GM12874 (cell line): ENCODE measurements around the gene H2BW1.
"Not testable (repeated sequence)": the region's sequence is repeated elsewhere in the genome, so short reads cannot be mapped to it uniquely, and the experiment has no call there.

Source experiments
- CTCF ChIP-seq: IDR thresholded peaks from 2 replicates; pipeline ENCODE4 v1.5.1; 2011; ENCODE audit warnings: low read depth, mild to moderate bottlenecking, control low read depth, low read length, moderate library complexity; ENCODE audit not compliant: insufficient read depth

Gene H2BW1

DNA sequence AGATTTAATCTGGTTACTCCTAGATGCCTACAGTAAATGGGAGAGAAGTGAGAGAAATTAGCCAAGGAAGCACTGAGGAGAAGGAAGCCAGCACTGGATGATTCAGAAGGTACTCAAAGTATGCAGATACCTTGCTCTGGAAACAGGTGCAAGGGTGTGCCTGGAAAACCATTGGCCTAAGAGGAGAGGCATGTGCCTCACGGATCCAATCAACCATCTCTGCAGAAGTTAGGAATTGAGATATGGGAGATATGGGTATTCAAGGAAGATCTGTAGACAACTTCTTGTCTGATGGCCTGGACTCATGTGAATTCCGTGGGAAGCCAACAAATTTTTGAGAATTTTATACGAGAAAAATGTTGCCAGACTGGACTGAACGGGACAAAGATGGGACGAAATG, 4.7 kb downstream of the H2BW1 start:
- TF ChIP-seq CTCF: no peak

- TF ChIP-seq CTCF: no peak
Measured at GRCh38 chrX:103999234-103999633, 14.3 kb downstream of the H2BW1 start.

DNA sequence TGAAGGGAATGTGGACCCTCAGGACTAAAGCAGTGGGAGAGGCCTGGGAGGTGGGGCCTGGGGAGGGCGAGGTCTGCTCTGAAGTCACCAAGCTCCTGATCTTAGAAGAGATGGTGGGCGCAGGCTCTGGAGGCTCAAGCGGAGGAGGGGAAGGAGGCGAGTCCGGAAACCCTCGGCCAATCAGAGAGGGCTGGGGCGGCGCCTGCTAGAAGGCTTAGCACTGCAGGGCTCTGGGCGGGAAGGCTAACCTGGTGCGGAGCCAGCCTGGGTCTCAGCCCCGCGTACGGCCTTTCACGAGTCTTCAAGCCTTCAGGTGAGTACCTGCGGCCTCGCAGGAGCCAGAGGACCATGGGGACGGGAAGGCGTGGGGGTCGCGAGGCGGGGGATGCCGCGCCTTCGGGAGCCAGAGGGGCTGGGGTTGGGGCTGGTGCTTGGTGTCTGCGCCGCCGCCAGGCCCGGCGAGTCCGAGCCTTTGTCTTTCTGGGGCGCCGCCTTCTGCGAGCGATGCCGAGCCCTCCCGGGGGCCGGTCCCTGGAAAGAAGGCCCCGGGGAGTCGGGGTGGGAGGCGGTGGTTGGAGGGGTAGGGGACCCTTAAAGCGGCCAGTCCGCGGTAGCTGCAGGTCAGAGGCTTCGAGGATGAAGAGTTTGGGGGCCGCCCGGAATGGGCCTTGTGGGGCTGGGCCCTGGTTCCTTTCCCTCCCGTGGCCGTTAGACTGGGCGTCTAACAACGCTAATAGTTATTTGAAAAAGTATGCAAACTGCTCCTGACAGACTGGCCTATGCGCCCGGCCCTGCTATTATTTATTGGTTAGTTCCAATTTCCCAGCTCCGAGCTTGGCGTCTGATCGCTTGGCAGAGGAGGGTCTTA, 50.9 kb downstream of the H2BW1 start, which contains the start of gene TMSB15B:
TMSB15B (plus strand) TSS at position 217 of the 868 bp plus-strand sequence.
- not testable (repeated sequence) for TF ChIP-seq CTCF
